ENCODE measurements around the gene ATP2A1.

The ATP2A1 gene

GRCh38 chr16:28878083-28878926, at the start of gene ATP2A1:
TSS of gene ATP2A1 (plus strand) at chr16:28878488. CDS start at chr16:28878672, 184 bp downstream.
- Mint-ChIP-seq H3K9me3 (no peaks in the 10 kb centered on the region), H3K4me1 (peaks cover 37% of the 10 kb centered on the region), H3K27ac (peak within 1 kb of the TSS; percentile 88), H3K36me3 (peaks cover 17% of the 10 kb centered on the region), H3K4me3 (peak within 1 kb of the TSS; percentile 86)
- no peak for DNase-seq (ENCODE audit: low spot score in 2 of 2)
- no peak for ATAC-seq

GRCh38 chr16:28829747-28830146, 48.5 kb upstream of the ATP2A1 start:
- Mint-ChIP-seq H3K27ac (peak overlapping the region; percentile 6), H3K9me3 (no peaks in the 10 kb centered on the region), H3K4me1 (peaks cover 45% of the 10 kb centered on the region), H3K36me3 (peaks cover 100% of the 10 kb centered on the region), H3K4me3 (no peak overlapping the region)
- no peak for ATAC-seq
- DNase-seq (ENCODE audit: low spot score in 2 of 2): no peak

GRCh38 chr16:28830531-28830930, 47.8 kb upstream of the ATP2A1 start:
- no peak overlapping the region for H3K27ac Mint-ChIP-seq
- ATAC-seq (no peak), DNase-seq (ENCODE audit: low spot score in 2 of 2) (no peak)
- peaks cover 100% of the 10 kb centered on the region for H3K36me3 Mint-ChIP-seq
- H3K9me3 Mint-ChIP-seq: no peaks in the 10 kb centered on the region
- H3K4me3 Mint-ChIP-seq: no peak overlapping the region
- H3K4me1 Mint-ChIP-seq: peaks cover 44% of the 10 kb centered on the region

- Mint-ChIP-seq H3K4me3 (no peak overlapping the region), H3K36me3 (peaks cover 100% of the 10 kb centered on the region), H3K4me1 (peaks cover 41% of the 10 kb centered on the region), H3K27ac (peak overlapping the region; percentile 75), H3K9me3 (no peaks in the 10 kb centered on the region)
- DNase-seq (ENCODE audit: low spot score in 2 of 2) (no peak), ATAC-seq (peak; percentile 6)
These were observed 43.9 kb upstream of the ATP2A1 start for GRCh38 chr16:28834349-28834748.

GRCh38 chr16:28834873-28835863, 43.1 kb upstream of the ATP2A1 start:
- ATAC-seq (no peak), DNase-seq (ENCODE audit: low spot score in 2 of 2) (no peak)
- Mint-ChIP-seq H3K4me3 (no peak overlapping the region), H3K36me3 (peaks cover 100% of the 10 kb centered on the region), H3K4me1 (peaks cover 41% of the 10 kb centered on the region), H3K9me3 (no peaks in the 10 kb centered on the region), H3K27ac (peak overlapping the region; percentile 75)

GRCh38 chr16:28835864-28836760, 42.2 kb upstream of the ATP2A1 start:
- Mint-ChIP-seq H3K9me3 (no peaks in the 10 kb centered on the region), H3K27ac (peak overlapping the region; percentile 76), H3K4me1 (peaks cover 41% of the 10 kb centered on the region), H3K36me3 (peaks cover 100% of the 10 kb centered on the region), H3K4me3 (no peak overlapping the region)
- ATAC-seq (no peak), DNase-seq (ENCODE audit: low spot score in 2 of 2) (no peak)

- Mint-ChIP-seq H3K27ac (peak overlapping the region; percentile 76), H3K4me1 (peaks cover 41% of the 10 kb centered on the region), H3K36me3 (peaks cover 100% of the 10 kb centered on the region), H3K4me3 (no peak overlapping the region), H3K9me3 (no peaks in the 10 kb centered on the region)
- no peak for ATAC-seq
- no peak for DNase-seq (ENCODE audit: low spot score in 2 of 2)
These were observed 41.6 kb upstream of the ATP2A1 start for GRCh38 chr16:28836761-28837064.

GRCh38 chr16:28837672-28838557, 40.4 kb upstream of the ATP2A1 start:
- no peak overlapping the region for H3K4me3 Mint-ChIP-seq
- peak; percentile 66 for ATAC-seq
- no peak for DNase-seq (ENCODE audit: low spot score in 2 of 2)
- H3K27ac Mint-ChIP-seq: peak overlapping the region; percentile 75
- H3K4me1 Mint-ChIP-seq: peaks cover 31% of the 10 kb centered on the region
- H3K36me3 Mint-ChIP-seq: peaks cover 100% of the 10 kb centered on the region
- H3K9me3 Mint-ChIP-seq: no peaks in the 10 kb centered on the region

GRCh38 chr16:28838558-28838918, 39.8 kb upstream of the ATP2A1 start:
- no peak for DNase-seq (ENCODE audit: low spot score in 2 of 2)
- H3K9me3 Mint-ChIP-seq: no peaks in the 10 kb centered on the region
- H3K27ac Mint-ChIP-seq: peak overlapping the region; percentile 75
- no peak overlapping the region for H3K4me3 Mint-ChIP-seq
- peaks cover 26% of the 10 kb centered on the region for H3K4me1 Mint-ChIP-seq
- H3K36me3 Mint-ChIP-seq: peaks cover 100% of the 10 kb centered on the region
- no peak for ATAC-seq

GRCh38 chr16:28839004-28839639, 39.2 kb upstream of the ATP2A1 start:
- no peak for ATAC-seq
- Mint-ChIP-seq H3K36me3 (peaks cover 100% of the 10 kb centered on the region), H3K9me3 (no peaks in the 10 kb centered on the region), H3K4me3 (no peak overlapping the region), H3K27ac (peak overlapping the region; percentile 75), H3K4me1 (peaks cover 22% of the 10 kb centered on the region)
- no peak for DNase-seq (ENCODE audit: low spot score in 2 of 2)

- Mint-ChIP-seq H3K27ac (no peak overlapping the region), H3K4me3 (no peak overlapping the region)
These were observed 38.4 kb upstream of the ATP2A1 start for GRCh38 chr16:28839899-28840298.

GRCh38 chr16:28842696-28843095, 35.6 kb upstream of the ATP2A1 start:
- no peak for DNase-seq (ENCODE audit: low spot score in 2 of 2)
- ATAC-seq: no peak
- Mint-ChIP-seq H3K27ac (peak overlapping the region; percentile 33), H3K4me3 (no peak overlapping the region), H3K4me1 (peaks cover 40% of the 10 kb centered on the region), H3K9me3 (no peaks in the 10 kb centered on the region), H3K36me3 (peaks cover 90% of the 10 kb centered on the region)

More at GRCh38 chr16:28839899-28840298, 38.4 kb upstream of the ATP2A1 start:
- ATAC-seq (no peak), DNase-seq (ENCODE audit: low spot score in 2 of 2) (no peak)
- Mint-ChIP-seq H3K4me1 (peaks cover 25% of the 10 kb centered on the region), H3K9me3 (no peaks in the 10 kb centered on the region), H3K36me3 (peaks cover 100% of the 10 kb centered on the region)

GRCh38 chr16:28843766-28844165, 34.5 kb upstream of the ATP2A1 start:
- DNase-seq (ENCODE audit: low spot score in 2 of 2): no peak
- Mint-ChIP-seq H3K9me3 (no peaks in the 10 kb centered on the region), H3K36me3 (peaks cover 80% of the 10 kb centered on the region), H3K27ac (no peak overlapping the region), H3K4me3 (peak overlapping the region; percentile 98), H3K4me1 (peaks cover 34% of the 10 kb centered on the region)
- no peak for ATAC-seq
